K562 treated with DMSO at 1 percent for 24 hours (cell line): ENCODE data around the gene SSC4D. TPM values are rescaled to one million over a fixed set of nuclear protein-coding genes. Genes with fewer than 3 reads are reported as not detected.

Experiments used
- total RNA-seq: library from RNA; unstranded; fragments of 300-600 nt; gene quantifications from 2 replicates; pipeline ENCODE4 v1.2.3, GENCODE V29; 2022; ENCODE audit warnings: low read depth; ENCODE audit not compliant: insufficient read depth

SSC4D gene
- 13.5 and 16.9 TPM in 2 replicates for total RNA-seq

GRCh38 chr7:76409537-76409936, at the start of gene SSC4D:
TSS of gene SSC4D (minus strand) at chr7:76409697. CDS start at chr7:76404439, 5,258 bp downstream.

GRCh38 chr7:76424413-76425111, 15.1 kb upstream of the SSC4D start, which contains the start of gene ZP3:
TSS of gene ZP3 (plus strand) at chr7:76424950. CDS start at chr7:76424965, 15 bp downstream.

GRCh38 chr7:76358481-76359110, 50.9 kb downstream of the SSC4D start, which contains the start of gene YWHAG:
TSS of gene YWHAG (minus strand) at chr7:76358991. CDS start at chr7:76358808, 183 bp downstream.

Other genes starting within 250 kb of the SSC4D start
- 0.94 and 1.1 TPM in 2 replicates for gene SRRM3, start 207.8 kb downstream of the SSC4D start, total RNA-seq
- gene HSPB1, start 107.0 kb downstream of the SSC4D start, total RNA-seq, result 734 and 824 TPM in 2 replicates
- 135 and 146 TPM in 2 replicates for gene YWHAG, start 50.7 kb downstream of the SSC4D start, total RNA-seq
- gene ZP3, start 15.3 kb upstream of the SSC4D start, total RNA-seq, result 11.1 and 12.2 TPM in 2 replicates
- gene DTX2, start 52.0 kb upstream of the SSC4D start, total RNA-seq, result 59.7 and 62.8 TPM in 2 replicates
- gene UPK3B, start 100.9 kb upstream of the SSC4D start, total RNA-seq, result not detected in 2 replicates
- gene SPDYE16, start 133.6 kb upstream of the SSC4D start, total RNA-seq, result not detected in 2 replicates
- 21.6 and 29.2 TPM in 2 replicates for gene POMZP3, start 217.6 kb upstream of the SSC4D start, total RNA-seq